SK-N-SH treated with all-trans-retinoic acid at 6 μM for 48 hours (cell line): Measurements from ENCODE around the gene MYO9A.

Experiments used
- ISL1 ChIP-seq: fragments of 250-450 bp; sonication (Bioruptor Pico); IDR thresholded peaks from 2 replicates; pipeline ENCODE4 v2.1.2; 2022; ENCODE audit warnings: mild to moderate bottlenecking, moderate library complexity
- OSR1 ChIP-seq: fragments of 250-450 bp; sonication (Bioruptor Pico); IDR thresholded peaks from 2 replicates; pipeline ENCODE4 v1.8.0; 2022; ENCODE audit warnings: moderate library complexity, mild to moderate bottlenecking, inconsistent platforms
- RARB ChIP-seq: fragments of 250-450 bp; sonication (Bioruptor Pico); IDR thresholded peaks from 2 replicates; pipeline ENCODE4 v1.8.0; 2021; ENCODE audit warnings: mild to moderate bottlenecking, moderate library complexity
- TF ChIP-seq, protein P1 (sequence below): fragments of 250-450 bp; sonication (Bioruptor Pico); IDR thresholded peaks from 2 replicates; pipeline ENCODE4 v1.5.0; 2020; ENCODE audit warnings: mild to moderate bottlenecking, moderate library complexity
- TF ChIP-seq, protein P2 (sequence below): fragments of 250-450 bp; sonication (Bioruptor Pico); IDR thresholded peaks from 2 replicates; pipeline ENCODE4 v1.5.1; 2021; ENCODE audit warnings: mild to moderate bottlenecking, moderate library complexity

DNA sequence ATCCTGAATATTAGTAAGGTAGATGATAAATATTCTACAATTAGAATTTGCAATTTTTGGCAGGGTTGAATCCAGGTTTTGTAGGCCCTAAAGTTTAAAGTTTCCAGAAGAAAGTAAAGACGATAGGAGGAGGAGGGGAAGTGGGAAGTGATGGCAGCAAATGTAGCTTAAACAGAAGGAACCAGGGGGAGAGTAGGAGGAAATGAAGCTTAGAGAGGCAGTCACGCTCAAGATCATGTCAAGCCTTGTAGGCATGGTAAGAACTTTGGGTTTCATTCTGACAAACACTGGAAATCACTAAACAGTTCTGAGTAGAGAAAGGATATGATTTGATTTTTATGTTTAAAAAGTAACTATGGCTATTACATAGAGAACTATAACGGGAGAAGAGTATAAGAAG lies 243.7 kb downstream of the MYO9A start:
- TF ChIP-seq OSR1 (CRISPR knock-in tag) (no peak), ISL1 (CRISPR knock-in tag) (no peak), RARB (CRISPR knock-in tag) (no peak)
- TF ChIP-seq, protein P1, sequence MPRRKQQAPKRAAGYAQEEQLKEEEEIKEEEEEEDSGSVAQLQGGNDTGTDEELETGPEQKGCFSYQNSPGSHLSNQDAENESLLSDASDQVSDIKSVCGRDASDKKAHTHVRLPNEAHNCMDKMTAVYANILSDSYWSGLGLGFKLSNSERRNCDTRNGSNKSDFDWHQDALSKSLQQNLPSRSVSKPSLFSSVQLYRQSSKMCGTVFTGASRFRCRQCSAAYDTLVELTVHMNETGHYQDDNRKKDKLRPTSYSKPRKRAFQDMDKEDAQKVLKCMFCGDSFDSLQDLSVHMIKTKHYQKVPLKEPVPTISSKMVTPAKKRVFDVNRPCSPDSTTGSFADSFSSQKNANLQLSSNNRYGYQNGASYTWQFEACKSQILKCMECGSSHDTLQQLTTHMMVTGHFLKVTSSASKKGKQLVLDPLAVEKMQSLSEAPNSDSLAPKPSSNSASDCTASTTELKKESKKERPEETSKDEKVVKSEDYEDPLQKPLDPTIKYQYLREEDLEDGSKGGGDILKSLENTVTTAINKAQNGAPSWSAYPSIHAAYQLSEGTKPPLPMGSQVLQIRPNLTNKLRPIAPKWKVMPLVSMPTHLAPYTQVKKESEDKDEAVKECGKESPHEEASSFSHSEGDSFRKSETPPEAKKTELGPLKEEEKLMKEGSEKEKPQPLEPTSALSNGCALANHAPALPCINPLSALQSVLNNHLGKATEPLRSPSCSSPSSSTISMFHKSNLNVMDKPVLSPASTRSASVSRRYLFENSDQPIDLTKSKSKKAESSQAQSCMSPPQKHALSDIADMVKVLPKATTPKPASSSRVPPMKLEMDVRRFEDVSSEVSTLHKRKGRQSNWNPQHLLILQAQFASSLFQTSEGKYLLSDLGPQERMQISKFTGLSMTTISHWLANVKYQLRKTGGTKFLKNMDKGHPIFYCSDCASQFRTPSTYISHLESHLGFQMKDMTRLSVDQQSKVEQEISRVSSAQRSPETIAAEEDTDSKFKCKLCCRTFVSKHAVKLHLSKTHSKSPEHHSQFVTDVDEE (CRISPR knock-in tag): no peak
- TF ChIP-seq, protein P2, sequence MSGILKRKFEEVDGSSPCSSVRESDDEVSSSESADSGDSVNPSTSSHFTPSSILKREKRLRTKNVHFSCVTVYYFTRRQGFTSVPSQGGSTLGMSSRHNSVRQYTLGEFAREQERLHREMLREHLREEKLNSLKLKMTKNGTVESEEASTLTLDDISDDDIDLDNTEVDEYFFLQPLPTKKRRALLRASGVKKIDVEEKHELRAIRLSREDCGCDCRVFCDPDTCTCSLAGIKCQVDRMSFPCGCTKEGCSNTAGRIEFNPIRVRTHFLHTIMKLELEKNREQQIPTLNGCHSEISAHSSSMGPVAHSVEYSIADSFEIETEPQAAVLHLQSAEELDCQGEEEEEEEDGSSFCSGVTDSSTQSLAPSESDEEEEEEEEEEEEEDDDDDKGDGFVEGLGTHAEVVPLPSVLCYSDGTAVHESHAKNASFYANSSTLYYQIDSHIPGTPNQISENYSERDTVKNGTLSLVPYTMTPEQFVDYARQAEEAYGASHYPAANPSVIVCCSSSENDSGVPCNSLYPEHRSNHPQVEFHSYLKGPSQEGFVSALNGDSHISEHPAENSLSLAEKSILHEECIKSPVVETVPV: no peak
